ENCODE results near the gene ZNF778.

DNA sequence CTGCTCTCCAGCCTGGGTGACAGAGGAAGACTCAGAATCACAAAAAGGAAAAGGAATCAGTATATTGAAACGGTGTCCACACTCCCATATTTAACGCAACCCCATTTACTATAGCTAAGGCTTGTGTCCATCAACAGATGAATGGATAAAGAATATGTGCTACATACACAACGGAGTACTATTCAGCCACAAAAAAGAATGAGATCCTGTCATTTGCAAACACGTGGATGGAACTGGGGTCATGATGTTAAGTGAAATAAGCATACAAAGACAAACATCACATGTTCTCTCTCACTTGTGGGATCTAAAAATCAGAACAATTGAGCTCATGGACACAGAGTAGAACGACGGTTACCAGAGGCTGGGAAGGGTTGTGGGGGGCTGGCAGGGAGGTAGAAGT lies 55.1 kb downstream of the ZNF778 start:
- TF ChIP-seq, protein P1, sequence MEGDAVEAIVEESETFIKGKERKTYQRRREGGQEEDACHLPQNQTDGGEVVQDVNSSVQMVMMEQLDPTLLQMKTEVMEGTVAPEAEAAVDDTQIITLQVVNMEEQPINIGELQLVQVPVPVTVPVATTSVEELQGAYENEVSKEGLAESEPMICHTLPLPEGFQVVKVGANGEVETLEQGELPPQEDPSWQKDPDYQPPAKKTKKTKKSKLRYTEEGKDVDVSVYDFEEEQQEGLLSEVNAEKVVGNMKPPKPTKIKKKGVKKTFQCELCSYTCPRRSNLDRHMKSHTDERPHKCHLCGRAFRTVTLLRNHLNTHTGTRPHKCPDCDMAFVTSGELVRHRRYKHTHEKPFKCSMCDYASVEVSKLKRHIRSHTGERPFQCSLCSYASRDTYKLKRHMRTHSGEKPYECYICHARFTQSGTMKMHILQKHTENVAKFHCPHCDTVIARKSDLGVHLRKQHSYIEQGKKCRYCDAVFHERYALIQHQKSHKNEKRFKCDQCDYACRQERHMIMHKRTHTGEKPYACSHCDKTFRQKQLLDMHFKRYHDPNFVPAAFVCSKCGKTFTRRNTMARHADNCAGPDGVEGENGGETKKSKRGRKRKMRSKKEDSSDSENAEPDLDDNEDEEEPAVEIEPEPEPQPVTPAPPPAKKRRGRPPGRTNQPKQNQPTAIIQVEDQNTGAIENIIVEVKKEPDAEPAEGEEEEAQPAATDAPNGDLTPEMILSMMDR (IDR thresholded peaks at IDR 0.05; ENCODE audit: insufficient read depth, low read length, poor library complexity, severe bottlenecking) = no peak
- no peak for TF ChIP-seq EZH2phosphoT487 (conservative IDR thresholded peaks at IDR 0.05; ENCODE audit: low read length)
